ENCODE measurements around the gene HSD17B13.
A peak's percentile ranks its signal among the peaks of the same experiment; 100 is the strongest.
"Not testable (repeated sequence)": the region's sequence is repeated elsewhere in the genome, so short reads cannot be mapped to it uniquely, and the experiment has no call there.

The HSD17B13 gene

DNA sequence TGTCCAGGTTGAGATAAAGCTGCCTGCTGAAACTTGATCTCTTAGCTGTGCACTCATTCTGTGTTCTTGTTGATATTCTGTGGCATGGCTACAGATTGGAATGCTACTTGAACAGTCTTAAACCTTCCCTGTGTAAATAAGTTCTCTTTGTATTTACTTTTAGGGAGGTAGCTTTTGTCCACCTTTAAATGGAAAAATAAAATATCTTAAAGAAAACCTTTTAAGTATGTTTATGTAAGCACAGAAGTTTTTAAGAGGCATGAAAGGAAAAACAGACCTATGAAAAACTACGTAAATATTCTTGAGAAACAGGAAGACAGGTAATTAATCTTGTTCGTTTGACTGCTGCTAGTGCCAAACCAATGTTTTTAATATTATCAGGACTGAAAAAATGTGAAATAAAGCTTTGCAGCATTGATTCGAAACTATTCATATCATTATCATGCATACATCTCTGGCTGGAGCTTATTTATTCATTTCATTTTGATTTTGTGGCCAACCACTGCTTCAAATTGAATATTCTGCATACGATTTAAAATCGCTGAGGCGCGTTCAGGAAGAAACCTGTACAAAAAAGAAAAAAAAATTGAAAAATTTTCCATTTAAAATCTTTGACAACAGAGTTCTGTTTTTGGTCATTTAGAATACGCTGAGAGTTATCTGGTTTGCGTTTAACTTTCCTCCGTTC is 17.8 kb downstream of the HSD17B13 start:
- Histone ChIP-seq H3K79me2 (no peaks in the 10 kb centered on the region), H3K4me3 (ENCODE audit: low read depth, low read length) (no peak overlapping the region), H2AFZ (no peak overlapping the region), H3K27ac (no peak overlapping the region), H3K4me1 (no peaks in the 10 kb centered on the region), H3K9me3 (ENCODE audit: control insufficient read depth, low read length) (no peaks in the 10 kb centered on the region), H3K27me3 (ENCODE audit: control insufficient read depth, insufficient read depth, low read length) (no peaks in the 10 kb centered on the region), H3K4me2 (ENCODE audit: low read length) (no peak overlapping the region), H3K36me3 (ENCODE audit: control insufficient read depth, insufficient read depth, low read length) (no peaks in the 10 kb centered on the region), H3K9ac (no peak overlapping the region)
- TF ChIP-seq, protein P1, sequence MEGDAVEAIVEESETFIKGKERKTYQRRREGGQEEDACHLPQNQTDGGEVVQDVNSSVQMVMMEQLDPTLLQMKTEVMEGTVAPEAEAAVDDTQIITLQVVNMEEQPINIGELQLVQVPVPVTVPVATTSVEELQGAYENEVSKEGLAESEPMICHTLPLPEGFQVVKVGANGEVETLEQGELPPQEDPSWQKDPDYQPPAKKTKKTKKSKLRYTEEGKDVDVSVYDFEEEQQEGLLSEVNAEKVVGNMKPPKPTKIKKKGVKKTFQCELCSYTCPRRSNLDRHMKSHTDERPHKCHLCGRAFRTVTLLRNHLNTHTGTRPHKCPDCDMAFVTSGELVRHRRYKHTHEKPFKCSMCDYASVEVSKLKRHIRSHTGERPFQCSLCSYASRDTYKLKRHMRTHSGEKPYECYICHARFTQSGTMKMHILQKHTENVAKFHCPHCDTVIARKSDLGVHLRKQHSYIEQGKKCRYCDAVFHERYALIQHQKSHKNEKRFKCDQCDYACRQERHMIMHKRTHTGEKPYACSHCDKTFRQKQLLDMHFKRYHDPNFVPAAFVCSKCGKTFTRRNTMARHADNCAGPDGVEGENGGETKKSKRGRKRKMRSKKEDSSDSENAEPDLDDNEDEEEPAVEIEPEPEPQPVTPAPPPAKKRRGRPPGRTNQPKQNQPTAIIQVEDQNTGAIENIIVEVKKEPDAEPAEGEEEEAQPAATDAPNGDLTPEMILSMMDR (IDR thresholded peaks at IDR 0.05), result no peak

DNA sequence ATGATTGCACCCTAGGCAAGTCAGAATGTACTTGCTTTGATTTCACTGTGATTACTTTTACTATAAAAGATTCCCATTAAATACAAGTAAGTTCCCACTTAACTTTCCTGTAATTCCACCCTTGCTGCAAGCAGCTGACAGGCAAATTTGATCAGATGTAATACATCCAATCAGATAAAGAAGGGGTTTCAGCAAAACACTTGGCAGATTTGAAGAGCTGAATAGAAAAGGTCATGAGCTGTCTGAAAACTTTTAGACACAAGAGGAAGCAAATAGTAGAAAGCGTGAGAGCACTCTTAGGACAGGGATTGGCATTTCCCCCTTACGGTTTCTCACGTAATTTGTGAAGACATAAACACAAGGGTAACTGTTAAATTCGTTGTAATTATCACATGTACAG is 22.8 kb downstream of the HSD17B13 start:
- no peak overlapping the region for H3K27ac ChIP-seq
- H3K4me2 ChIP-seq (ENCODE audit: low read length), result peak overlapping the region; percentile 47
- TF ChIP-seq, protein P1 (IDR thresholded peaks at IDR 0.05), result no peak
- no peak overlapping the region for H3K4me3 ChIP-seq (ENCODE audit: low read depth, low read length)
- no peaks in the 10 kb centered on the region for H3K36me3 ChIP-seq (ENCODE audit: control insufficient read depth, insufficient read depth, low read length)
- H2AFZ ChIP-seq, result no peak overlapping the region
- H3K9me3 ChIP-seq (ENCODE audit: control insufficient read depth, low read length), result no peaks in the 10 kb centered on the region
- H3K4me1 ChIP-seq, result no peaks in the 10 kb centered on the region
- H3K27me3 ChIP-seq (ENCODE audit: control insufficient read depth, insufficient read depth, low read length), result no peaks in the 10 kb centered on the region
- no peak overlapping the region for H3K9ac ChIP-seq
- H3K79me2 ChIP-seq, result no peaks in the 10 kb centered on the region

DNA sequence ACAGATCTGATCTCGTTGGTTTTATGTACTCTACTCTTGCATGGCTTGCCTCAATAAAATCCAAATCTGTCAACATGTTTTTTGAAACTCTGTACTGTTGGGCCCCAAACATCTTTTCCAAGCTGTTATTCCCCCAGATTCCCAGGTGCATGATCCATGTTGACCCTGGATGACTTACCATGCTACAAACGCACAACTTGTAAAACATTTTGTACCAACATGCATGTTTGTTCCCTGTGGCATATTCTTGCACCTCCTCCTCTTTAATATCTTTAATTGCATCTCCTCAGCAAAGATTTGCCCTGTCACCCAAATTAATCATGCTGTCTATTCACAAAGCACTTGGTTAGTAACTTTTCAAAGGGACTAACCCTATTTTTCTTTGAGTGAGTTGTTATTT is 24.3 kb downstream of the HSD17B13 start:
- TF ChIP-seq, protein P1 (IDR thresholded peaks at IDR 0.05), result no peak
- Histone ChIP-seq H3K4me2 (ENCODE audit: low read length) (no peak overlapping the region), H3K9ac (no peak overlapping the region), H3K27me3 (ENCODE audit: control insufficient read depth, insufficient read depth, low read length) (no peaks in the 10 kb centered on the region), H3K9me3 (ENCODE audit: control insufficient read depth, low read length) (no peaks in the 10 kb centered on the region), H3K4me3 (ENCODE audit: low read depth, low read length) (no peak overlapping the region), H3K79me2 (no peaks in the 10 kb centered on the region), H3K36me3 (ENCODE audit: control insufficient read depth, insufficient read depth, low read length) (no peaks in the 10 kb centered on the region), H3K4me1 (no peaks in the 10 kb centered on the region), H3K27ac (no peak overlapping the region), H2AFZ (no peak overlapping the region)

DNA sequence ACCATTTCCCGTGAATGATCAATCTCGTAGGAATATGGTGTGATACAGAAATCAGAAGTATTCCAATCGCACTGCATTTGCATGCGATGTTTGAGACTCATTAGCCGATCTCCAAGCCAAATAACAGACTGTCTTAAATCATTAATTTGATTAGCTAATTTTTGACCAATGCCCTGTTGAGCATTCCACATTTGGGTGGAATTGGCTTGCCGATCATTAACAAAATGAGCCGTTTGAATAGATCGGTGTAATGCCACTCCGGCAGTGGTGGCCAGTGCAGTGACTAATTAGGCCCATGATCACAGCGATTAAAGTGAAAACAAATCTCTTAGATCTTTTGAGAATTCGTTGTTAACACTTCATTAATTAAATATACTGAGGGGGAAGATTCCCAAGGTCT is 27.8 kb downstream of the HSD17B13 start:
- not testable (repeated sequence) for H3K9ac ChIP-seq; H3K36me3 ChIP-seq (ENCODE audit: control insufficient read depth, insufficient read depth, low read length); H3K4me3 ChIP-seq (ENCODE audit: low read depth, low read length); H3K9me3 ChIP-seq (ENCODE audit: control insufficient read depth, low read length); H3K27me3 ChIP-seq (ENCODE audit: control insufficient read depth, insufficient read depth, low read length); H3K27ac ChIP-seq; H2AFZ ChIP-seq; H3K4me1 ChIP-seq; H3K4me2 ChIP-seq (ENCODE audit: low read length); H3K79me2 ChIP-seq

DNA sequence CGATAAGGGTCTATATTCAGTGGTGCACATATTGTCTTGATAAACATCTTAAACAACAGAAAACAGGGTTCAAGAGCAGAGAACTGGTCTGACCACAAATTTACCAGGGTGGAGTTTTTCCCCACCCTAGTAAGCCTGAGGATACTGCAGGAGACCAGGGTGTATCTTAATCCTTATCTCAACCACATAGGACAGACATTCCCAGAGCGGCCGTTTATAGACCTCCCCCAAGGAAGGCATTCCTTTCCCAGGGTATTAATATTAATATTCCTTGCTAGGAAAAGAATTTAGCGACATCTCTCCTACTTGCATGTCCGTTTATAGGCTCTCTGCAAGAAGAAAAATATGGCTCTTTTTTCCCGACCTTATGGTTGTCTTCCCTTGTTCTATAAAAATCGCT is 28.8 kb downstream of the HSD17B13 start:
- not testable (repeated sequence) for H3K27ac ChIP-seq; H3K9ac ChIP-seq; H3K4me3 ChIP-seq (ENCODE audit: low read depth, low read length); H2AFZ ChIP-seq; H3K79me2 ChIP-seq; H3K27me3 ChIP-seq (ENCODE audit: control insufficient read depth, insufficient read depth, low read length); H3K36me3 ChIP-seq (ENCODE audit: control insufficient read depth, insufficient read depth, low read length); H3K9me3 ChIP-seq (ENCODE audit: control insufficient read depth, low read length); H3K4me1 ChIP-seq; H3K4me2 ChIP-seq (ENCODE audit: low read length)

DNA sequence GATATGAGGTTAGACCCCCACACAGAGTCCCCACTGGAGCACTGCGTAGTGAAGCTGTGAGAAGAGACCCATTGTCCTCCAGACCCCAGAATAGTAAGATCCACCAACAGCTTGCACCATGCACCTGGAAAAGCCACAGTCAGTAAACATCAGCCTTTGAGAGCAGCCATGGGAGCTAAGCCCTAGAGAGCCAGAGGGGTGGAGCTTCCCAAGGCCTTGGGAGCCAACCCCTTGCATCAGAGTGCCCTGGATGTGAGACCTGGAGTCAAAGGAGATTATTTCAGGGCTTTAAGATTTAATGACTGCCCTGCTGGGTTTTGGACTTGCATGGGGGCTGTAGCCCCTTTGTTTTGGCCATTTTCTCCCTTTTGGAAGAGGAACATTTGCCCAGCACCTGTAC is 35.7 kb downstream of the HSD17B13 start:
- Histone ChIP-seq H3K4me1 (no peaks in the 10 kb centered on the region), H3K4me2 (ENCODE audit: low read length) (no peak overlapping the region), H3K4me3 (ENCODE audit: low read depth, low read length) (no peak overlapping the region), H3K27ac (no peak overlapping the region), H3K9me3 (ENCODE audit: control insufficient read depth, low read length) (no peaks in the 10 kb centered on the region), H3K36me3 (ENCODE audit: control insufficient read depth, insufficient read depth, low read length) (no peaks in the 10 kb centered on the region), H3K27me3 (ENCODE audit: control insufficient read depth, insufficient read depth, low read length) (no peaks in the 10 kb centered on the region), H3K9ac (no peak overlapping the region), H2AFZ (no peak overlapping the region), H3K79me2 (no peaks in the 10 kb centered on the region)
- TF ChIP-seq, protein P1 (IDR thresholded peaks at IDR 0.05), result no peak

DNA sequence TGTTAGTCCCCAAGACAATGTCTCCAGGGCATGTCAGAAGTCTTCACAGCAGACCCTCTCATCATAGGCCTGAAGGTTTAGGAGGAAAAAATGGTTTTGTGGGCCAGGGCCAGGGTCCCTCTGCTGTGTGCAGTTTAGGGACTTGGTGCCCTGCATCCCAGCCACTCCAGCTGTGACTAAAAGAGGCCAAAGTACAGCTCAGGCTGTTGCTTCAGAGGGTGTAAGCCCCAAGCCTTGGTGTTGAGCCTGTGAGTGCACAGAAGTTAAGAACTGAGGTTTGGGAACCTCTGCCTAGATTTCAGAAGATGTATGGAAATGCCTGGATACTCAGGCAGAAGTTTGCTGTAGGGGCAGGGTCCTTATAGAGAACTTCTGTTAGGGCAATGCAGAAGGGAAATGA is 38.4 kb downstream of the HSD17B13 start:
- H3K4me2 ChIP-seq (ENCODE audit: low read length); H3K4me1 ChIP-seq; H3K4me3 ChIP-seq (ENCODE audit: low read depth, low read length); H2AFZ ChIP-seq; H3K27ac ChIP-seq; H3K9ac ChIP-seq; H3K79me2 ChIP-seq; H3K36me3 ChIP-seq (ENCODE audit: control insufficient read depth, insufficient read depth, low read length); H3K27me3 ChIP-seq (ENCODE audit: control insufficient read depth, insufficient read depth, low read length); H3K9me3 ChIP-seq (ENCODE audit: control insufficient read depth, low read length): not testable (repeated sequence)

Data from parathyroid adenoma (tissue), 2 donors.